AG04450 (cell line): ENCODE results near the gene OSBPL6. TPM values are rescaled to one million over a fixed set of nuclear protein-coding genes. Genes with fewer than 3 reads are reported as not detected.

ENCODE experiments used
- CTCF ChIA-PET: fragments of 300-600, 350-600 bp; formaldehyde crosslinking; extraction: SDS; loops from one replicate; lab custom pipeline; 2022; ENCODE audit warnings: antibody characterized with exemption, inconsistent platforms; lab: Charles Lee
- POLR2A ChIA-PET: fragments of 350-600 bp; formaldehyde crosslinking; extraction: SDS; loops from one replicate; lab custom pipeline; 2021; ENCODE audit warnings: antibody characterized with exemption, inconsistent platforms; lab: Yijun Ruan, JAX
- DNase-seq: peaks from one replicate; pipeline ENCODE4 v3.0.0-alpha.2; 2011; ENCODE audit warnings: low read depth, low spot score
- H3K27ac ChIP-seq: one replicate; pipeline ENCODE4 v1.5.1; 2012; ENCODE audit warnings: low read depth, low read length, control low read depth
- H3K27me3 ChIP-seq: one replicate; pipeline ENCODE4 v1.6.0; 2012; ENCODE audit warnings: low read length; ENCODE audit not compliant: control insufficient read depth, insufficient read depth
- H3K4me3 ChIP-seq: 2 replicates; pipeline ENCODE4 v1.5.1; 2011; ENCODE audit warnings: mild to moderate bottlenecking, low read depth, low read length, control low read depth
- H3K9me3 ChIP-seq: 2 replicates; pipeline ENCODE4 v1.5.1; 2012; ENCODE audit warnings: low read length; ENCODE audit not compliant: control insufficient read depth, insufficient read depth
- polyA plus RNA-seq: library from polyadenylated mRNA; depleted of rRNA; stranded (reverse); fragments of >200 nt; gene quantifications from 2 replicates; pipeline ENCODE4 v1.2.3, GENCODE V29; 2011; rRNA removed
- TF ChIP-seq, protein P1 (sequence below): IDR thresholded peaks from 2 replicates; pipeline ENCODE4 v1.5.1; 2011; ENCODE audit warnings: low read depth, low read length, control low read depth, inconsistent platforms

The OSBPL6 gene
- polyA plus RNA-seq, 1 experiment = 5.0 TPM

DNA sequence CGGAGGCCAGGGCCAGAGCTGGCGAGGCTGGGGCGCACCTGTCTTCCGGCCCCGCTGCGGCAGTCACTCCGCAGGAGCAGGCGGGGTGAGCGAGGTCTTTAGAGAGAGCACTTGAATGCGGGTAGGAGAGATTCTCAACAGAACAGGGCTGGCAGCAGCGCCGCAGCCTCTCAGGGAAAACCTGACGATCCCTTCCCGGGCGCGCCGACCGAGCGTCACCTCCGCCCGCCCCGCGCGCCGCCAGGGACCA is 256.1 kb downstream of the OSBPL6 start:
- ChIA-PET CTCF (interaction anchor here (0.6 to 4.7 kb wide), 5 partner anchors 31 to 338 kb away, joined by 4 to 20 read pairs (median 5); partner anchors contain the start of gene RBM45), POLR2A (interaction anchor here (0.6 to 1.5 kb wide), 6 partner anchors 15 to 1190 kb away, joined by 3 to 13 read pairs (median 3); partner anchors contain the start of genes PLEKHA3 and RBM45)
- DNase-seq = peak; percentile 1
- no peaks in the 10 kb centered on the region; the same call in 1 of the 2 replicates for H3K9me3 ChIP-seq
- TF ChIP-seq, protein P1, sequence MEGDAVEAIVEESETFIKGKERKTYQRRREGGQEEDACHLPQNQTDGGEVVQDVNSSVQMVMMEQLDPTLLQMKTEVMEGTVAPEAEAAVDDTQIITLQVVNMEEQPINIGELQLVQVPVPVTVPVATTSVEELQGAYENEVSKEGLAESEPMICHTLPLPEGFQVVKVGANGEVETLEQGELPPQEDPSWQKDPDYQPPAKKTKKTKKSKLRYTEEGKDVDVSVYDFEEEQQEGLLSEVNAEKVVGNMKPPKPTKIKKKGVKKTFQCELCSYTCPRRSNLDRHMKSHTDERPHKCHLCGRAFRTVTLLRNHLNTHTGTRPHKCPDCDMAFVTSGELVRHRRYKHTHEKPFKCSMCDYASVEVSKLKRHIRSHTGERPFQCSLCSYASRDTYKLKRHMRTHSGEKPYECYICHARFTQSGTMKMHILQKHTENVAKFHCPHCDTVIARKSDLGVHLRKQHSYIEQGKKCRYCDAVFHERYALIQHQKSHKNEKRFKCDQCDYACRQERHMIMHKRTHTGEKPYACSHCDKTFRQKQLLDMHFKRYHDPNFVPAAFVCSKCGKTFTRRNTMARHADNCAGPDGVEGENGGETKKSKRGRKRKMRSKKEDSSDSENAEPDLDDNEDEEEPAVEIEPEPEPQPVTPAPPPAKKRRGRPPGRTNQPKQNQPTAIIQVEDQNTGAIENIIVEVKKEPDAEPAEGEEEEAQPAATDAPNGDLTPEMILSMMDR = no peak
- no peak overlapping the region for H3K27ac ChIP-seq
- H3K27me3 ChIP-seq = no peaks in the 10 kb centered on the region
- H3K4me3 ChIP-seq = peak overlapping the region; percentile 86

DNA sequence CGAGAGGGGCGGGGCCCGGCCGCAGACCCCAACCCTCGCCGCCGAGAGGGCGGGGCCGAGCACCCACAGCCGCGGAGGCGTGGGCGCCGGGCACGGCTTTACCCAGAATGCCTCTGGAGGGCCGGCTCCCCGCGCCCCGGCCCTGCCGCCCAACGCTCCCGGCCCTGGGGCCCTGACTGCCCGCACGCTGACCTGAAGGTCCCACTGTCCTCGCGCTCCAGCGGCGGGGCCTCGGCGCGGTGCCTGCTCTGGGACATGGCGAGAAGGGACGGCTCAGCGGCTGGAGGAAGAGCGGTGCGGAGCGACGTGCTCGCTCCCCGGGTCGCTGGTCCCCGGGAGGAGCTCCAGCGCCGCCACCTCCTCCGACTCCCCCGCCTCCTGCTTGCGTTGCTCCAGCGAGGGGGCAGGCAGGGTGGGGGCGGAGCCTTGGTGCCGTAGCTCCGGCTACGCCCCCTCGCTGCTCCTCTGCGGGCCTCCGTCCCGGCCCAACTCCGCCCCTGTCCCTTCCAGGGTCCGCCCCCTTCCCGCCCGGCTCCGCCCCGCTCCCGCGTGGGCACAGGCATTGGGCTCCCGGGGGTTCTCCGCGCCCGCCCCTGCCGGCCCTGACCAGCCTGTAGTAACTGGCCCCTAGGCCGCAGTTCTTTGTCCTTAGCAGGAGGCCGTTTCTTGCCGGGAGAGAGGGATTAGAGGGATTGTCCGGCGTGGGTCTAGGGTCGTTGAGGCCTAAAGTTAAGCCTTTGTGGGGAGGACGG is 256.6 kb downstream of the OSBPL6 start, which contains the start of the genes PJVK and PRKRA:
Gene PJVK (plus strand): TSS at position 605 of the 752 bp plus-strand sequence. CDS start 2,032 bp downstream, outside the sequence.
Gene PRKRA (minus strand): TSS at position 402 of the 752 bp plus-strand sequence. CDS start 145 bp downstream, at position 257.
- Histone ChIP-seq H3K27ac (peak within 1 kb of the TSS; percentile 97), H3K27me3 (no peaks in the 10 kb centered on the region), H3K4me3 (peak within 1 kb of the TSS; percentile 86), H3K9me3 (no peaks in the 10 kb centered on the region; the same call in 1 of the 2 replicates)
- POLR2A ChIA-PET = interaction anchor here (0.6 to 1.5 kb wide), 12 partner anchors 10 to 1190 kb away, joined by 3 to 13 read pairs (median 3); partner anchors contain the start of genes PLEKHA3 and RBM45
- CTCF ChIA-PET = interaction anchor here (0.6 to 2.4 kb wide), 2 partner anchors 49 to 319 kb away, joined by 4 to 8 read pairs; no protein-coding TSS in a partner anchor
- TF ChIP-seq, protein P1 = no peak
- peak; percentile 95 for DNase-seq

DNA sequence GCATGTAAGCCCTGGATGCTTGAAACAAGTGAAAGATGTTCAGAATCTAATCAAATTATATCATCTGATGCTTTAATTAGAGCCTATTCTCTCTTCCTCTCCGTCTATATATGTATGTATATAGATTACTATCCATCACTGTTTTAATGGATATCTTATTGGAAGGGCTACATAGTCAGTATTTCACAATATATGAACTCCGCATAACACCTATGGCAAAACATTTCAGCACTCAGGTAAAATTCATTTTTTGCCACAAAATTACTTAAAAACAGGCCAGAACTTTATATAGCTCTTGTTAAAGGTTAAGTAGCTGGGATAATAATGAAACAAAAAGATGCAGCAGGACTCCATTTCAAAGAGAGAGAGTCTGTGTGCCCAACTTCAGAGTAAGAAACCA is 258.0 kb downstream of the OSBPL6 start:
- Histone ChIP-seq H3K27ac (no peak overlapping the region), H3K4me3 (no peak overlapping the region), H3K27me3 (no peaks in the 10 kb centered on the region), H3K9me3 (no peaks in the 10 kb centered on the region; the same call in 1 of the 2 replicates)
- TF ChIP-seq, protein P1 = no peak
- CTCF ChIA-PET = interaction anchor here (1.2 kb wide), 1 partner anchor 27 kb away, joined by 3 read pairs; no protein-coding TSS in a partner anchor
- no peak for DNase-seq
- POLR2A ChIA-PET = no interaction called here

Other genes with a start within 250 kb of the OSBPL6 start
- 0.02 and 0.24 TPM in 2 replicates for gene PDE11A, start 121.7 kb upstream of the OSBPL6 start, polyA plus RNA-seq
- gene RBM45, start 82.1 kb upstream of the OSBPL6 start, polyA plus RNA-seq = 13.0 and 21.9 TPM in 2 replicates